Fibroblast of lung (primary cell): ENCODE data around the gene CAMK1G. TPM values are rescaled to one million over a fixed set of nuclear protein-coding genes. Genes with fewer than 3 reads are reported as not detected.

ENCODE experiments used
- DNase-seq, 2 donors: peaks; one replicate each; pipeline versions ENCODE4 v3.0.0 to v3.0.0-alpha.2; 2010; ENCODE audit warnings: low read depth in 2 of 2
- H2AFZ ChIP-seq: 2 replicates; pipeline ENCODE4 v1.5.1; 2012; ENCODE audit warnings: low read length, control low read depth, inconsistent platforms
- H3K27ac ChIP-seq: 2 replicates; pipeline ENCODE4 v1.5.1; 2011; ENCODE audit warnings: low read length, control low read depth; ENCODE audit not compliant: insufficient read depth
- H3K27me3 ChIP-seq: 2 replicates; pipeline ENCODE4 v1.5.1; 2011; ENCODE audit warnings: mild to moderate bottlenecking, low read length; ENCODE audit not compliant: control insufficient read depth, insufficient read depth
- H3K36me3 ChIP-seq: 2 replicates; pipeline ENCODE4 v1.5.1; 2011; ENCODE audit warnings: low read length; ENCODE audit not compliant: control insufficient read depth, insufficient read depth
- H3K4me1 ChIP-seq: 2 replicates; pipeline ENCODE4 v1.5.1; 2011; ENCODE audit warnings: low read length; ENCODE audit not compliant: control insufficient read depth, insufficient read depth; ENCODE audit errors: extremely low read depth
- H3K4me2 ChIP-seq: 2 replicates; pipeline ENCODE4 v1.5.1; 2011; ENCODE audit warnings: low read length, control low read depth; ENCODE audit not compliant: insufficient read depth; ENCODE audit errors: extremely low read depth
- H3K4me3 ChIP-seq, 4 experiments: fragments of 200-600 bp in 1 of 4; sonication (generic) in 1 of 4; replicated peaks in 1 of 4; 2 replicates each; pipeline ENCODE4 v1.5.1; 2011 to 2016; ENCODE audit warnings: low read length in 4 of 4, low read depth in 3 of 4, mild to moderate bottlenecking in 3 of 4, control low read depth in 2 of 4, inconsistent platforms in 1 of 4, mixed read lengths in 1 of 4; ENCODE audit not compliant: insufficient read depth in 1 of 4; ENCODE audit errors: control extremely low read depth in 1 of 4
- H3K79me2 ChIP-seq: 2 replicates; pipeline ENCODE4 v1.5.1; 2012; ENCODE audit warnings: mild to moderate bottlenecking, low read length, inconsistent platforms; ENCODE audit not compliant: control insufficient read depth, insufficient read depth
- H3K9ac ChIP-seq: 2 replicates; pipeline ENCODE4 v1.5.1; 2011; ENCODE audit warnings: mild to moderate bottlenecking, low read length, control low read depth; ENCODE audit not compliant: insufficient read depth
- H3K9me3 ChIP-seq: 2 replicates; pipeline ENCODE4 v1.5.1; 2012; ENCODE audit warnings: low read depth, low read length; ENCODE audit not compliant: control insufficient read depth, insufficient read depth
- H4K20me1 ChIP-seq: 2 replicates; pipeline ENCODE4 v1.5.1; 2011; ENCODE audit warnings: low read length; ENCODE audit not compliant: control insufficient read depth, insufficient read depth; ENCODE audit errors: extremely low read depth
- CTCF ChIP-seq, 2 donors: IDR thresholded peaks in 1 of 2; conservative IDR thresholded peaks in 1 of 2; 1 replicate in 1 of 2; 2 replicates in 1 of 2; pipeline ENCODE4 v1.5.1; 2011 to 2012; ENCODE audit warnings: low read length in 2 of 2, control low read depth in 1 of 2, inconsistent platforms in 1 of 2, low read depth in 1 of 2, mild to moderate bottlenecking in 1 of 2
- EZH2 ChIP-seq: IDR thresholded peaks from 2 replicates; pipeline ENCODE4 v1.5.1; 2012; ENCODE audit warnings: low read length, control low read depth, mild to moderate bottlenecking; ENCODE audit errors: missing control alignments
- polyA plus RNA-seq, 2 donors: library from polyadenylated mRNA; depleted of rRNA in 1 of 2; stranded (reverse) in 1 of 2; unstranded in 1 of 2; fragments of >200 nt; gene quantifications; 2 replicates each; pipeline ENCODE4 v1.2.1, GENCODE V29; 2011 to 2012; ENCODE audit warnings: missing spikeins in 1 of 2
- total RNA-seq: library from RNA; depleted of rRNA; stranded (reverse); fragments of >200 nt; gene quantifications from 2 replicates; pipeline ENCODE4 v1.2.1, GENCODE V29; 2014

The CAMK1G gene
- total and polyA plus RNA-seq, 2 donors (not counting 1 experiment from before 2014, with no cell fraction given): 0.96 to 1.7 TPM

GRCh38 chr1:209567698-209568175 is 15.8 kb upstream of the CAMK1G start:
- H3K9ac ChIP-seq: no peak overlapping the region
- no peak overlapping the region for H3K4me2 ChIP-seq
- H2AFZ ChIP-seq: no peak overlapping the region
- H4K20me1 ChIP-seq: no peaks in the 10 kb centered on the region
- H3K4me3 ChIP-seq: no peak overlapping the region
- no peaks in the 10 kb centered on the region for H3K9me3 ChIP-seq
- no peak overlapping the region for H3K27ac ChIP-seq
- DNase-seq: peak; percentile 66 to 90
- H3K27me3 ChIP-seq: peaks cover 5% of the 10 kb centered on the region
- no peaks in the 10 kb centered on the region for H3K4me1 ChIP-seq
- no peaks in the 10 kb centered on the region for H3K36me3 ChIP-seq
- no peak for TF ChIP-seq EZH2
- no peak for TF ChIP-seq CTCF (conservative IDR thresholded peaks at IDR 0.05 in 1 of 2, IDR thresholded peaks at IDR 0.05 in 1 of 2; ENCODE audit: low read depth in 1 of 2, low read length in 2 of 2)
- no peaks in the 10 kb centered on the region for H3K79me2 ChIP-seq

- Histone ChIP-seq H4K20me1 (no peaks in the 10 kb centered on the region), H3K27me3 (no peaks in the 10 kb centered on the region), H3K79me2 (no peaks in the 10 kb centered on the region), H3K27ac (no peak overlapping the region), H3K9ac (no peak overlapping the region), H3K4me1 (no peaks in the 10 kb centered on the region), H3K36me3 (no peaks in the 10 kb centered on the region), H3K4me2 (peak overlapping the region; percentile 44), H3K4me3 (peak overlapping the region in 2 of 4 experiments; percentile 41 to 42), H3K9me3 (no peaks in the 10 kb centered on the region), H2AFZ (peak overlapping the region; percentile 56)
- peak; percentile 65 to 80 for DNase-seq
- TF ChIP-seq EZH2 (no peak), CTCF (conservative IDR thresholded peaks at IDR 0.05 in 1 of 2, IDR thresholded peaks at IDR 0.05 in 1 of 2; ENCODE audit: low read depth in 1 of 2, low read length in 2 of 2) (peak; percentile 94 to 97)
Measured at GRCh38 chr1:209569455-209570207, 13.9 kb upstream of the CAMK1G start.

GRCh38 chr1:209570743-209571142 is 12.8 kb upstream of the CAMK1G start:
- H2AFZ ChIP-seq: no peak overlapping the region
- no peaks in the 10 kb centered on the region for H3K27me3 ChIP-seq
- no peaks in the 10 kb centered on the region for H3K4me1 ChIP-seq
- H3K27ac ChIP-seq: no peak overlapping the region
- H3K36me3 ChIP-seq: no peaks in the 10 kb centered on the region
- H3K4me3 ChIP-seq: no peak overlapping the region
- H3K9ac ChIP-seq: no peak overlapping the region
- no peak for DNase-seq
- TF ChIP-seq EZH2 (no peak), CTCF (conservative IDR thresholded peaks at IDR 0.05 in 1 of 2, IDR thresholded peaks at IDR 0.05 in 1 of 2; ENCODE audit: low read depth in 1 of 2, low read length in 2 of 2) (no peak)
- no peaks in the 10 kb centered on the region for H3K9me3 ChIP-seq
- no peaks in the 10 kb centered on the region for H4K20me1 ChIP-seq
- H3K4me2 ChIP-seq: no peak overlapping the region
- no peaks in the 10 kb centered on the region for H3K79me2 ChIP-seq
